ENCODE results near the gene POLR1E.
A peak's percentile ranks its signal among the peaks of the same experiment; 100 is the strongest.
"Not testable (repeated sequence)": the region's sequence is repeated elsewhere in the genome, so short reads cannot be mapped to it uniquely, and the experiment has no call there.

The POLR1E gene

GRCh38 chr9:37465249-37466036 lies 20.3 kb upstream of the POLR1E start, which contains the start of gene ZBTB5:
ZBTB5 (minus strand) TSS chr9:37465450; CDS start chr9:37442551, 22,899 bp downstream.
- DNase-seq (ENCODE audit: low spot score), result peak; percentile 100

GRCh38 chr9:37466037-37466709 lies 19.6 kb upstream of the POLR1E start:
- peak; percentile 31 for DNase-seq (ENCODE audit: low spot score)

GRCh38 chr9:37467530-37467929 lies 18.2 kb upstream of the POLR1E start:
- not testable (repeated sequence) for DNase-seq (ENCODE audit: low spot score)

- DNase-seq (ENCODE audit: low spot score), result no peak
Measured at GRCh38 chr9:37468620-37469019, 17.1 kb upstream of the POLR1E start.

GRCh38 chr9:37471942-37472684 lies 13.6 kb upstream of the POLR1E start:
- no peak for DNase-seq (ENCODE audit: low spot score)

GRCh38 chr9:37473982-37474381 lies 11.8 kb upstream of the POLR1E start:
- DNase-seq (ENCODE audit: low spot score), result not testable (repeated sequence)

- no peak for DNase-seq (ENCODE audit: low spot score)
Measured at GRCh38 chr9:37474438-37474837, 11.3 kb upstream of the POLR1E start.

GRCh38 chr9:37476930-37477329 lies 8.8 kb upstream of the POLR1E start:
- DNase-seq (ENCODE audit: low spot score), result no peak

- not testable (repeated sequence) for DNase-seq (ENCODE audit: low spot score)
Measured at GRCh38 chr9:37477443-37477842, 8.3 kb upstream of the POLR1E start.

GRCh38 chr9:37477987-37478619 lies 7.6 kb upstream of the POLR1E start:
- not testable (repeated sequence) for DNase-seq (ENCODE audit: low spot score)

- DNase-seq (ENCODE audit: low spot score), result no peak
Measured at GRCh38 chr9:37480759-37481158, 5.0 kb upstream of the POLR1E start.

GRCh38 chr9:37486256-37486615 lies 488 bp downstream of the POLR1E start:
- DNase-seq (ENCODE audit: low spot score), result no peak

- no peak for DNase-seq (ENCODE audit: low spot score)
Measured at GRCh38 chr9:37486616-37487548, 1.1 kb downstream of the POLR1E start.

- DNase-seq (ENCODE audit: low spot score), result no peak
Measured at GRCh38 chr9:37491939-37492338, 6.2 kb downstream of the POLR1E start.

- DNase-seq (ENCODE audit: low spot score), result no peak
Measured at GRCh38 chr9:37495571-37495970, 9.8 kb downstream of the POLR1E start.

GRCh38 chr9:37496020-37496419 lies 10.3 kb downstream of the POLR1E start:
- no peak for DNase-seq (ENCODE audit: low spot score)

- DNase-seq (ENCODE audit: low spot score), result no peak
Measured at GRCh38 chr9:37497320-37497719, 11.6 kb downstream of the POLR1E start.

GRCh38 chr9:37498457-37498856 lies 12.7 kb downstream of the POLR1E start:
- DNase-seq (ENCODE audit: low spot score), result no peak

GRCh38 chr9:37499297-37499696 lies 13.5 kb downstream of the POLR1E start:
- DNase-seq (ENCODE audit: low spot score), result no peak

- DNase-seq (ENCODE audit: low spot score), result no peak
Measured at GRCh38 chr9:37501957-37502596, 16.3 kb downstream of the POLR1E start.

GRCh38 chr9:37503736-37504135 lies 18.0 kb downstream of the POLR1E start:
- DNase-seq (ENCODE audit: low spot score), result no peak
